CD8-positive, alpha-beta memory T cell (primary cell): ENCODE data around the gene SNX1. TPM values are rescaled to one million over a fixed set of nuclear protein-coding genes. Genes with fewer than 3 reads are reported as not detected.

ENCODE experiments used
- CTCF ChIA-PET: fragments of 350-600 bp; sonication (Branson Sonifier 250); formaldehyde crosslinking; loops from one replicate; lab custom pipeline; 2021; ENCODE audit warnings: antibody characterized with exemption; lab: Charles Lee
- POLR2A ChIA-PET: fragments of 350-600 bp; sonication (Branson Sonifier 250); formaldehyde crosslinking; loops from one replicate; lab custom pipeline; 2021; ENCODE audit warnings: antibody characterized with exemption; lab: Charles Lee
- DNase-seq, 5 donors: peaks; one replicate each; pipeline versions ENCODE4 v3.0.0 to v3.0.0-alpha.2; 2020 to 2022; ENCODE audit warnings: mixed read lengths in 1 of 5
- H3K27ac ChIP-seq: one replicate; pipeline ENCODE4 v1.7.0; 2013; ENCODE audit warnings: low read depth, mild to moderate bottlenecking, low read length, moderate library complexity
- H3K27me3 ChIP-seq: 2 replicates; pipeline ENCODE4 v1.7.0; 2013; ENCODE audit warnings: low read length, mild to moderate bottlenecking; ENCODE audit not compliant: insufficient read depth, poor library complexity, severe bottlenecking
- H3K36me3 ChIP-seq: 2 replicates; pipeline ENCODE4 v1.7.0; 2013; ENCODE audit warnings: mild to moderate bottlenecking, low read length, moderate library complexity; ENCODE audit not compliant: insufficient read depth
- H3K4me1 ChIP-seq: 2 replicates; pipeline ENCODE4 v1.7.0; 2013; ENCODE audit warnings: mild to moderate bottlenecking, low read length, moderate library complexity; ENCODE audit not compliant: insufficient read depth
- H3K4me3 ChIP-seq: 2 replicates; pipeline ENCODE4 v1.7.0; 2013; ENCODE audit warnings: mild to moderate bottlenecking, low read length
- H3K9me3 ChIP-seq: 2 replicates; pipeline ENCODE4 v1.7.0; 2013; ENCODE audit warnings: mild to moderate bottlenecking, low read length
- H3K27ac Mint-ChIP-seq, 8 donors: one replicate each; pipeline ENCODE4 v1.8.0; 2020 to 2021; ENCODE audit warnings: mixed read lengths in 8 of 8, mild to moderate bottlenecking in 6 of 8, inconsistent platforms in 3 of 8, moderate library complexity in 3 of 8
- H3K27me3 Mint-ChIP-seq, 2 donors: one replicate each; pipeline ENCODE4 v1.8.0; 2020 to 2021; ENCODE audit warnings: mixed read lengths in 2 of 2, mild to moderate bottlenecking in 1 of 2, moderate library complexity in 1 of 2
- H3K36me3 Mint-ChIP-seq, 3 donors: one replicate each; pipeline ENCODE4 v1.8.0; 2020 to 2021; ENCODE audit warnings: mixed read lengths in 3 of 3, inconsistent platforms in 1 of 3, mild to moderate bottlenecking in 1 of 3
- H3K4me1 Mint-ChIP-seq, 3 donors: one replicate each; pipeline ENCODE4 v1.8.0; 2020 to 2021; ENCODE audit warnings: mixed read lengths in 3 of 3, inconsistent platforms in 1 of 3, mild to moderate bottlenecking in 1 of 3
- H3K4me3 Mint-ChIP-seq, 7 donors: one replicate each; pipeline ENCODE4 v1.8.0; 2020 to 2021; ENCODE audit warnings: mixed read lengths in 7 of 7, mild to moderate bottlenecking in 6 of 7, moderate library complexity in 4 of 7, inconsistent platforms in 2 of 7
- H3K9me3 Mint-ChIP-seq, 5 donors: one replicate each; pipeline ENCODE4 v1.8.0; 2020 to 2022; ENCODE audit warnings: mixed read lengths in 5 of 5, mild to moderate bottlenecking in 3 of 5, moderate library complexity in 2 of 5, inconsistent platforms in 1 of 5
- polyA plus RNA-seq: library from polyadenylated mRNA; unstranded; fragments of 300-500 nt; fragmentation: Illumina TruSeq; gene quantifications from one replicate; pipeline ENCODE4 v1.2.3, GENCODE V29; 2021
- total RNA-seq, 2 experiments: library from RNA; stranded (reverse); gene quantifications; one replicate each; pipeline ENCODE4 v1.2.3, GENCODE V29; 2021

The SNX1 gene, protein sequence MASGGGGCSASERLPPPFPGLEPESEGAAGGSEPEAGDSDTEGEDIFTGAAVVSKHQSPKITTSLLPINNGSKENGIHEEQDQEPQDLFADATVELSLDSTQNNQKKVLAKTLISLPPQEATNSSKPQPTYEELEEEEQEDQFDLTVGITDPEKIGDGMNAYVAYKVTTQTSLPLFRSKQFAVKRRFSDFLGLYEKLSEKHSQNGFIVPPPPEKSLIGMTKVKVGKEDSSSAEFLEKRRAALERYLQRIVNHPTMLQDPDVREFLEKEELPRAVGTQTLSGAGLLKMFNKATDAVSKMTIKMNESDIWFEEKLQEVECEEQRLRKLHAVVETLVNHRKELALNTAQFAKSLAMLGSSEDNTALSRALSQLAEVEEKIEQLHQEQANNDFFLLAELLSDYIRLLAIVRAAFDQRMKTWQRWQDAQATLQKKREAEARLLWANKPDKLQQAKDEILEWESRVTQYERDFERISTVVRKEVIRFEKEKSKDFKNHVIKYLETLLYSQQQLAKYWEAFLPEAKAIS
- total RNA-seq (10 to 100 TPM; 90.1 to 93.6 TPM), polyA plus RNA-seq (63.4 TPM)

- Histone ChIP-seq H3K9me3 (no peaks in the 10 kb centered on the region), H3K27ac (peak within 1 kb of the TSS; percentile 88), H3K4me1 (peaks cover 56% of the 10 kb centered on the region), H3K36me3 (no peaks in the 10 kb centered on the region), H3K4me3 (peak within 1 kb of the TSS; percentile 98), H3K27me3 (no peaks in the 10 kb centered on the region)
- Mint-ChIP-seq H3K9me3 (no peaks in the 10 kb centered on the region), H3K27ac (peak within 1 kb of the TSS; percentile 90 to 100 (median 97)), H3K4me1 (peaks cover 71 to 88% (median 78%) of the 10 kb centered on the region in 3 donors), H3K36me3 (peaks cover 0 to 22% (median 0%) of the 10 kb centered on the region in 3 donors), H3K4me3 (peak within 1 kb of the TSS; percentile 93 to 99 (median 97)), H3K27me3 (no peaks in the 10 kb centered on the region)
- POLR2A ChIA-PET: interaction anchor here (0.6 to 2.0 kb wide), 3 partner anchors 58 to 576 kb away, joined by 5 to 12 read pairs (median 9); partner anchors contain the start of gene PPIB
- DNase-seq: peak; percentile 92 to 97 (median 95)
- CTCF ChIA-PET: interaction anchor here (0.9 kb wide), 1 partner anchor 57 kb away, joined by 3 read pairs; no protein-coding TSS in a partner anchor
Measured at GRCh38 chr15:64095795-64096667, at the start of gene SNX1. Gene SNX1 (plus strand): TSS chr15:64095982. CDS start chr15:64096014, 32 bp downstream.

GRCh38 chr15:64046421-64047153 is 49.2 kb upstream of the SNX1 start, which contains the start of gene DAPK2:
Gene DAPK2 (minus strand): TSS chr15:64046485. CDS start chr15:64040261, 6,224 bp downstream.
- DNase-seq: peak; percentile 61 to 77 (median 67)
- Mint-ChIP-seq H3K27ac (peak within 1 kb of the TSS in 7 of 8 donors; percentile 61 to 91 (median 88)), H3K36me3 (peaks cover 0 to 2% (median 0%) of the 10 kb centered on the region in 3 donors), H3K4me1 (peaks cover 12 to 29% (median 16%) of the 10 kb centered on the region in 3 donors), H3K27me3 (peaks cover 4 to 8% of the 10 kb centered on the region in 2 donors), H3K9me3 (no peaks in the 10 kb centered on the region), H3K4me3 (peak within 1 kb of the TSS; percentile 82 to 89 (median 84))
- Histone ChIP-seq H3K27me3 (no peaks in the 10 kb centered on the region), H3K4me3 (peak within 1 kb of the TSS; percentile 51), H3K36me3 (no peaks in the 10 kb centered on the region), H3K4me1 (peaks cover 5% of the 10 kb centered on the region), H3K27ac (no peak within 1 kb of the TSS), H3K9me3 (no peaks in the 10 kb centered on the region)
- POLR2A ChIA-PET: interaction anchor here (0.6 to 1.3 kb wide), 6 partner anchors 17 to 436 kb away, joined by 3 to 5 read pairs (median 4); no protein-coding TSS in a partner anchor
- CTCF ChIA-PET: interaction anchor here (0.6 to 5.5 kb wide), 44 partner anchors 8 to 437 kb away, joined by 3 to 72 read pairs (median 4); no protein-coding TSS in a partner anchor

GRCh38 chr15:64048781-64049460 is 46.9 kb upstream of the SNX1 start:
- Mint-ChIP-seq H3K4me1 (peaks cover 12 to 26% (median 16%) of the 10 kb centered on the region in 3 donors), H3K36me3 (peaks cover 0 to 2% (median 0%) of the 10 kb centered on the region in 3 donors), H3K27me3 (peaks cover 7 to 8% of the 10 kb centered on the region in 2 donors), H3K27ac (peak overlapping the region in 1 of 8 donors; percentile 63), H3K4me3 (peak overlapping the region in 1 of 7 donors; percentile 15), H3K9me3 (no peaks in the 10 kb centered on the region)
- ChIA-PET POLR2A (no interaction called here), CTCF (interaction anchor here (1.1 to 5.5 kb wide), 6 partner anchors 18 to 297 kb away, joined by 3 to 72 read pairs (median 7); no protein-coding TSS in a partner anchor)
- Histone ChIP-seq H3K4me3 (no peak overlapping the region), H3K36me3 (no peaks in the 10 kb centered on the region), H3K27me3 (no peaks in the 10 kb centered on the region), H3K4me1 (peaks cover 5% of the 10 kb centered on the region), H3K9me3 (no peaks in the 10 kb centered on the region), H3K27ac (no peak overlapping the region)
- no peak for DNase-seq

- Histone ChIP-seq H3K27ac (no peak overlapping the region), H3K4me1 (peaks cover 5% of the 10 kb centered on the region), H3K27me3 (no peaks in the 10 kb centered on the region), H3K4me3 (no peak overlapping the region), H3K36me3 (no peaks in the 10 kb centered on the region), H3K9me3 (no peaks in the 10 kb centered on the region)
- Mint-ChIP-seq H3K36me3 (peaks cover 0 to 1% (median 0%) of the 10 kb centered on the region in 3 donors), H3K27me3 (peaks cover 8 to 12% of the 10 kb centered on the region in 2 donors), H3K9me3 (no peaks in the 10 kb centered on the region), H3K4me3 (no peak overlapping the region), H3K4me1 (peaks cover 6 to 13% (median 9%) of the 10 kb centered on the region in 3 donors), H3K27ac (peak overlapping the region in 1 of 8 donors; percentile 50)
- CTCF ChIA-PET: interaction anchor here (1.4 to 1.5 kb wide), 2 partner anchors 21 to 105 kb away, joined by 4 read pairs; no protein-coding TSS in a partner anchor
- DNase-seq: no peak
- POLR2A ChIA-PET: no interaction called here
Measured at GRCh38 chr15:64050281-64051092, 45.3 kb upstream of the SNX1 start.

- Histone ChIP-seq H3K4me3 (no peak overlapping the region), H3K9me3 (no peaks in the 10 kb centered on the region), H3K27ac (no peak overlapping the region), H3K4me1 (peaks cover 5% of the 10 kb centered on the region), H3K27me3 (no peaks in the 10 kb centered on the region), H3K36me3 (no peaks in the 10 kb centered on the region)
- Mint-ChIP-seq H3K27ac (no peak overlapping the region), H3K36me3 (no peaks in the 10 kb centered on the region), H3K9me3 (no peaks in the 10 kb centered on the region), H3K4me3 (peak overlapping the region in 1 of 7 donors; percentile 19), H3K4me1 (peaks cover 6 to 11% (median 9%) of the 10 kb centered on the region in 3 donors), H3K27me3 (peaks cover 8 to 12% of the 10 kb centered on the region in 2 donors)
- ChIA-PET CTCF (interaction anchor here (1.5 kb wide), 1 partner anchor 105 kb away, joined by 4 read pairs; no protein-coding TSS in a partner anchor), POLR2A (no interaction called here)
- no peak for DNase-seq
Measured at GRCh38 chr15:64051093-64051402, 44.7 kb upstream of the SNX1 start.

- Mint-ChIP-seq H3K36me3 (no peaks in the 10 kb centered on the region), H3K4me1 (peaks cover 4 to 8% (median 7%) of the 10 kb centered on the region in 3 donors), H3K9me3 (no peaks in the 10 kb centered on the region), H3K27ac (peak overlapping the region in 1 of 8 donors; percentile 6), H3K27me3 (peaks cover 7 to 12% of the 10 kb centered on the region in 2 donors), H3K4me3 (peak overlapping the region in 1 of 7 donors; percentile 19)
- Histone ChIP-seq H3K9me3 (no peaks in the 10 kb centered on the region), H3K4me1 (peaks cover 4% of the 10 kb centered on the region), H3K27me3 (no peaks in the 10 kb centered on the region), H3K36me3 (no peaks in the 10 kb centered on the region), H3K4me3 (no peak overlapping the region), H3K27ac (no peak overlapping the region)
- ChIA-PET CTCF (interaction anchor here (1.8 kb wide), 1 partner anchor 16 kb away, joined by 6 read pairs; no protein-coding TSS in a partner anchor), POLR2A (no interaction called here)
- no peak for DNase-seq
Measured at GRCh38 chr15:64051407-64052259, 44.1 kb upstream of the SNX1 start.
